H1 (cell line): ENCODE measurements around the gene POU4F1. TPM values are rescaled to one million over a fixed set of nuclear protein-coding genes. Genes with fewer than 3 reads are reported as not detected.

Source experiments
- CBX5 ChIP-seq: fragments of 300-800, 300-1000 bp; sonication (generic); IDR thresholded peaks from 2 replicates; pipeline ENCODE4 v1.7.1; 2016; ENCODE audit warnings: antibody characterized with exemption, low read length, low read depth
- SIN3A ChIP-seq, 2 experiments: IDR thresholded peaks in 1 of 2; conservative IDR thresholded peaks in 1 of 2; 2 replicates each; pipeline ENCODE4 v1.6.1; 2011 to 2012; ENCODE audit warnings: low read length in 2 of 2, improper control_type of control experiment in 1 of 2, low read depth in 1 of 2, mild to moderate bottlenecking in 1 of 2
- polyA plus RNA-seq, 7 experiments: library from polyadenylated mRNA; depleted of rRNA in 3 of 7; stranded (reverse) in 5 of 7; unstranded in 2 of 7; fragments of >200 nt in 5 of 7; fragments of 200-250 nt in 2 of 7; gene quantifications; 1 replicate in 5 of 7; 2 replicates in 1 of 7; 4 replicates in 1 of 7; pipeline versions ENCODE4 v1.2.1 to v1.2.3, GENCODE V29; 2011 to 2013; ENCODE audit warnings: missing spikeins in 2 of 7, mixed read lengths in 2 of 7
- total RNA-seq: library from RNA; stranded (reverse); fragmentation: NEBNext Ultra II Directional; extraction: Animal tissue kit (Norgen Biotek cat#: 25700); gene quantifications from 2 replicates; pipeline ENCODE4 v1.2.1, GENCODE V29; 2021
- TF ChIP-seq, protein P1 (sequence below): IDR thresholded peaks from 2 replicates; pipeline ENCODE4 v1.6.1; 2012; ENCODE audit warnings: inconsistent platforms
- TF ChIP-seq, protein P2 (sequence below), 3 experiments: IDR thresholded peaks; 1 replicate in 2 of 3; 2 replicates in 1 of 3; pipeline versions ENCODE4 v1.5.1 to v1.6.1; 2011; ENCODE audit warnings: low read length in 3 of 3, mild to moderate bottlenecking in 3 of 3, inconsistent platforms in 2 of 3, low read depth in 1 of 3, moderate library complexity in 1 of 3; ENCODE audit not compliant: insufficient read depth in 1 of 3; ENCODE audit errors: control extremely low read depth in 1 of 3
- TF ChIP-seq, protein P3 (sequence below): IDR thresholded peaks from 2 replicates; pipeline ENCODE4 v1.6.1; 2012; ENCODE audit warnings: inconsistent platforms

The POU4F1 gene
- total and polyA plus RNA-seq, 2 of the 8 experiments (the other 6 are each of a cell fraction or from before 2014, with no cell fraction given) = 0.09 to 0.32 TPM

DNA sequence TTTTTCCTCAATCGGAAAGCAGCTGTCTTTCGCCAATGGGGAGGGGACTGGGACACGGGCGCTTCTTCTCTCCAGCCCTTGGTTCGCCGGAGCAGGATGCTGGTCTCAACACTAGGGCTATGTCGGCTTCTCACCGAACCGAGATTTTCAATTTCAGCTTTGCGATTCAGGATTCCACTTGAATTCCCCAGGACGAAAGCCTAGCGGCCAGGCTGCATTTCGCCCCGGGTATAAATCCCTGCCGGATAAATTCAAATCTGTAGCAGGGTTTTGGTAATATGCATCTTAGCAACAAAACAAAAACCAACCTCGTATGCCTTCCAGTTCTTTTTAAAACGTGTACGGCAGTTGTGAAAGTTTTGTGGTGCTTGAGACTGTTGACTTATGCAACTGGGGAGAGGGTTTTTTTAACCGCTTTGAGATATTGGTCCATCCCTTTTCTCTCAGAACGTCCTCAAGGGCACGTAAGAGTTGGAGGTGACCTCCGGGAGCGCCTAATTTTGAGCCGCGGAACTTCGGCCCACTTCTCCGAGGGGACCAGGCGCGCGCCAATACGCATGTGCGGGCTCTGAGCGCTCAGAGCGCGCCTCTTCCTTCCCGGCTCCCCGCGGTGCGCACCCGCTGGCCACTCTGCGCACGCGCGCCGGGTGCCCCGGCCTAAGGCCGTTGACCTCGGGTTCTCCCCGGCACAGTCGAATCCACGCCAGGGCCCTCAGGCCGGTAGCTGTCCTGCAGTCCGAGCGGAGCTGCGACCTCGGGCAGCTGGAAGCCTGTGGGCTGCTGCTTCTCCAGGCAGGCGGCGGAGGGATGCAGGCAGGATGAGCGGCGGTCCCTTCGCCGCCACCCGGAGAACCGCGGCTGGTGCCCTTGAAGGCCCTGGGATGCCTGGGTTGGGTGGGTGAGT lies 7.6 kb downstream of the POU4F1 start (continued):
- peak in 1 of 2 experiments; percentile 38; a peak in 1 of 4 replicates for TF ChIP-seq SIN3A (conservative IDR thresholded peaks at IDR 0.05 in 1 of 2, IDR thresholded peaks at IDR 0.05 in 1 of 2; ENCODE audit: low read depth in 1 of 2, low read length in 2 of 2)
- TF ChIP-seq, protein P1, sequence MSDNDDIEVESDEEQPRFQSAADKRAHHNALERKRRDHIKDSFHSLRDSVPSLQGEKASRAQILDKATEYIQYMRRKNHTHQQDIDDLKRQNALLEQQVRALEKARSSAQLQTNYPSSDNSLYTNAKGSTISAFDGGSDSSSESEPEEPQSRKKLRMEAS = 0 out of 2 replicates have a peak, but pooled peaks have one; percentile 19
- TF ChIP-seq, protein P2, sequence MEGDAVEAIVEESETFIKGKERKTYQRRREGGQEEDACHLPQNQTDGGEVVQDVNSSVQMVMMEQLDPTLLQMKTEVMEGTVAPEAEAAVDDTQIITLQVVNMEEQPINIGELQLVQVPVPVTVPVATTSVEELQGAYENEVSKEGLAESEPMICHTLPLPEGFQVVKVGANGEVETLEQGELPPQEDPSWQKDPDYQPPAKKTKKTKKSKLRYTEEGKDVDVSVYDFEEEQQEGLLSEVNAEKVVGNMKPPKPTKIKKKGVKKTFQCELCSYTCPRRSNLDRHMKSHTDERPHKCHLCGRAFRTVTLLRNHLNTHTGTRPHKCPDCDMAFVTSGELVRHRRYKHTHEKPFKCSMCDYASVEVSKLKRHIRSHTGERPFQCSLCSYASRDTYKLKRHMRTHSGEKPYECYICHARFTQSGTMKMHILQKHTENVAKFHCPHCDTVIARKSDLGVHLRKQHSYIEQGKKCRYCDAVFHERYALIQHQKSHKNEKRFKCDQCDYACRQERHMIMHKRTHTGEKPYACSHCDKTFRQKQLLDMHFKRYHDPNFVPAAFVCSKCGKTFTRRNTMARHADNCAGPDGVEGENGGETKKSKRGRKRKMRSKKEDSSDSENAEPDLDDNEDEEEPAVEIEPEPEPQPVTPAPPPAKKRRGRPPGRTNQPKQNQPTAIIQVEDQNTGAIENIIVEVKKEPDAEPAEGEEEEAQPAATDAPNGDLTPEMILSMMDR (IDR thresholded peaks at IDR 0.05; ENCODE audit: control extremely low read depth in 1 of 3, insufficient read depth in 1 of 3, low read depth in 1 of 3, low read length in 3 of 3) = no peak
- no peak for TF ChIP-seq CBX5
- TF ChIP-seq, protein P3, sequence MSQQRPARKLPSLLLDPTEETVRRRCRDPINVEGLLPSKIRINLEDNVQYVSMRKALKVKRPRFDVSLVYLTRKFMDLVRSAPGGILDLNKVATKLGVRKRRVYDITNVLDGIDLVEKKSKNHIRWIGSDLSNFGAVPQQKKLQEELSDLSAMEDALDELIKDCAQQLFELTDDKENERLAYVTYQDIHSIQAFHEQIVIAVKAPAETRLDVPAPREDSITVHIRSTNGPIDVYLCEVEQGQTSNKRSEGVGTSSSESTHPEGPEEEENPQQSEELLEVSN = peak; percentile 51
